Fibroblast of gingiva (primary cell): ENCODE results near the gene PAQR4.
"Not testable (repeated sequence)": the region's sequence is repeated elsewhere in the genome, so short reads cannot be mapped to it uniquely, and the experiment has no call there.

Experiments
- DNase-seq: peaks from one replicate; pipeline ENCODE4 v3.0.0-alpha.2; 2011; ENCODE audit warnings: low read depth

The PAQR4 gene

GRCh38 chr16:2968738-2969544 lies at the start of gene PAQR4:
Gene PAQR4, plus strand, starts transcription at chr16:2969348. Its CDS starts 327 bp downstream, at chr16:2969675.
- DNase-seq, result peak; percentile 79

GRCh38 chr16:2919511-2920255 lies 49.5 kb upstream of the PAQR4 start:
- DNase-seq, result peak; percentile 95

DNA sequence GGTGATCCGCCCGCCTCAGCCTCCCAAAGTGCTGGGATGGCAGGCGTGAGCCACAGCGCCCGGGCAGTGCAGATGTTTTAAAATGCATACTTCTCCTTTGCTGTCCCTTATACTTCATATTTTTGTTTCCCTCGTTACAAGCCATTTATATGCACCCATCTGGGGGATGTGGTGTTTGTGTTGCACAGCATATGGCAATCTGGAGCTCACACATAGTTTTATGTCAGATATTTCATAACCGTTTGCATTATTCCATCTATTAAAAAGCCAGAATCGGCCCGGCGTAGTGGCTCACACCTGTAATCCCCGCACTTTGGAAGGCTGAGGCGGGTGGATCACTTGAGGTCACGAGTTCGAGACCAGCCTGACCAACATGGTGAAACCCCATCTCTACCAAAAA lies 45.7 kb upstream of the PAQR4 start:
- DNase-seq, result no peak

- DNase-seq, result no peak
Observed at GRCh38 chr16:2924901-2925755, 44.0 kb upstream of the PAQR4 start.

DNA sequence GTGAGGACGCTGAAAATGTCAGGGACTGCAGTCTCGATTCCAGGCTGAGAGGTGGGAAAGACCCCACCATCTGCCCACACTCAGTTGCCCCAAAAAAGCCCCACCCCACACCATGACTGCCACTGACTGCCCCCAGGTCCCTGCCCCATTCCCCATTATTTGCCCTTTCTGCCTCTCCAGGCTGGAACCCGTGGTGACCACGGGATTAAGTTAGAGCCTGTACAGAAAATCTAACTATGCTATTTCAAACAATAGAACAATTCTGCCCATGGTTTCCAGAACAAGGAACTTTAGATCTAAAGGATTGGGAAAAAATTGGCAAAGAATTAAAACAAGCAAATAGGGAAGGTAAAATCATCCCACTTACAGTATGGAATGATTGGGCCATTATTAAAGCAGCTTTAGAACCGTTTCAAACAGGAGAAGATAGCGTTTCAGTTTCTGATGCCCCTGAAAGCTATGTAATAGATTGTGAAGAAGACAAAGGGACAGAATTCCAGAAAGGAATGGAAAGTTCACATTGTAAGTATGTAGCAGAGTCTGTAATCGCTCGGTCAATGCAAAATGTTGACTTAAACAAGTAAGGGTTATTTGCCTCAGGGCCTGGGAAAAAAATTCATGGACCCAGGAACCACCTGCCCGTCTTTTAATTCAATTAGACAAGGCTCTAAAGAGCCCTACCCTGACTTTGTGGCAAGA lies 43.0 kb upstream of the PAQR4 start:
- DNase-seq, result no peak

- no peak for DNase-seq
Observed at GRCh38 chr16:2926650-2926999, 42.5 kb upstream of the PAQR4 start.

DNA sequence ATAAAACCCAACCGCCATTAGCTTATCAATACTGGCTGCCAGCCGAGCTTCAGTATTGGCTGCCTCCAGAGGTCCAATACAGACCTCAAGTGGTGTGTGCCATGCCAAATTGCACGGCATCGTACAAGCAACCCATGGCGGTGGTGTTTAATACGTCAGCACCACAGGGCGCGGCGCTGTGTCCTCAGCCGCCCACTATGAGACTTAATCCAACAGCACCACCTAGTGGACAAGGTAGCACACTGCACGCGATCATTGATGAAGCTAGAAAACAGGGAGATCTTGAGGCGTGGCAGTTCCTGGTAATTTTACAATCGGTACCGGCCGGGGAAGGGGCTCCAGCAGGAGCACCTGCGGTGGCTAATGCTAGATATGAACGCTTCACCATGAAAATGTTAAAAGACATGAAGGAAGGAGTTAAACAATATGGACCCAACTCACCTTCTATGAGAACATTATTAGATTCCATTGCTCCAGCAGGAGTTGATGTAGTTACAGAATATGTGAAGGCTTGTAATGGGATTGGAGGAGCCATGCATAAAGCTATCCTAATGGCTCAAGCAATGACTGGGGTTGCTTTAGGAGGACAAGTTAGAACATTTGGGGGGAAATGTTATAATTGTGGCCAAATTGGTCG lies 42.0 kb upstream of the PAQR4 start:
- DNase-seq, result peak; percentile 80

- DNase-seq, result not testable (repeated sequence)
Observed at GRCh38 chr16:2928151-2928550, 41.0 kb upstream of the PAQR4 start.

DNA sequence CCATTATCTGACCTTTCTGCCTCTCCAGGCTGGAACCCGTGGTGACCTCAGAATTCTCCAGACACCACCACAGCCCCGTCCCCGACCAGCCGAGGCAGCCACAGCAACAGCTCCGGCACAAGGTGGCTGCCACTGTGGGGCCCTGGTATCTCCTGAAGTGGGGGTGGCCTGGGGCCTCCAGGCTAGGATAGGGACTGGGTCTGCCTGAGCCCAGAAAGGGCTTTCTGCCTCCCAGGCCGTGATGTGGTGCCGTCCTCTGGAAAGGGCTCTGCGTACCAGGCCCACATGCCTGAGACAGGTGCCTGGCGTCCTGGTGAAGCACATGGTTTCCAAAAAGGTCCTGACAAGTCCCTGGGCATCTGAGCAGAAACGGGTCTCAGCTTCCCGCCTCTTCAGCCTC lies 40.4 kb upstream of the PAQR4 start:
- no peak for DNase-seq

- no peak for DNase-seq
Observed at GRCh38 chr16:2929693-2930092, 39.5 kb upstream of the PAQR4 start.

GRCh38 chr16:2930236-2930635 lies 38.9 kb upstream of the PAQR4 start:
- DNase-seq, result no peak

- not testable (repeated sequence) for DNase-seq
Observed at GRCh38 chr16:2931231-2931914, 37.8 kb upstream of the PAQR4 start.

GRCh38 chr16:2933136-2933535 lies 36.0 kb upstream of the PAQR4 start:
- no peak for DNase-seq

- DNase-seq, result no peak
Observed at GRCh38 chr16:2933701-2934100, 35.4 kb upstream of the PAQR4 start.

DNA sequence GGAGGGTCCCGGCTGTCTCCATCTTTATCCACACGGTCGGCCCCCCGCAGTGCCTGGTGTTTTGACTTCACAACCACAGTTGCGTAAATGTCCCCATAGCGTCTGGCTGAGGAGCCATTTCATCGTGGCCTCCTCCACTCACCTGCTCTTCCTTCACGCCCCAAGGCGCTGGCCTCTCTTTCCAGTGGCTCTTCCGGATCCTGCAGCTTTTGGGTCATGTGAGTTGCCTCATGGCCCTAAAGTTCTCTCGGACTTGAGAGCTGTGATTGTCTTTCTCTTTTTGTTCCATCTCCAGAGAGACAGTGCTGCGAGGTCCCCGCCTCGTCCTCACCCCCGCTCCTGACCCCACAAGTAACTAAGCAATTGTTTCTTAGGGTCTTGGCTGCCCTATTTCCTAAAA lies 34.7 kb upstream of the PAQR4 start:
- no peak for DNase-seq

DNA sequence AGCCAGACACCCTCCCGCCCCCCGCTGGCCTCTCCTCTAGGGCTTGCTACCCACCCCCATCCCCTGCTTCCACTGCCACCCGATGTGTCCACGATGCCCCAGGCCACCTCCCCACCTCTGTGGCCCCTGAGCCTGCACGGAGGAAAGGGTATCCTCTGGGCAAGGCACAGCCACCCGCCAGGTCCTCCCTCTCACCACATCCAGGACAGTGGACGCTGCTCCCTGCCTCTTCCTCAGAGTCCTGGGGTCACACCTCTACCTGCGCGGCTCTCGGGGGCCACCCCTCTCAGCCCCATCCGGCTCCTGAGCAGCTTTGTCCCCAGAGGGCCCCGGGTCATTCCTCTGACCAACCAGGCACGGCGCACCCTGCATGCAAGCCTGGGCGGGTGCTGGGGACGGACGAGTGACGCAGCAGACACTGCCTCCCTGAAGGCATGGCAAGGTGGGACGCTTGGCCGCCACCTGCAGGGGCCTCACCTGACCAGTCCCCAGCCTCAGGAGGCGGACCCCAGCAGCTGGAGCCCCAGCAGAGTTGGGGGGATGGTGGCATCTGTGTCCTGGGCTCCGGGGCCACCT lies 32.6 kb upstream of the PAQR4 start:
- no peak for DNase-seq

DNA sequence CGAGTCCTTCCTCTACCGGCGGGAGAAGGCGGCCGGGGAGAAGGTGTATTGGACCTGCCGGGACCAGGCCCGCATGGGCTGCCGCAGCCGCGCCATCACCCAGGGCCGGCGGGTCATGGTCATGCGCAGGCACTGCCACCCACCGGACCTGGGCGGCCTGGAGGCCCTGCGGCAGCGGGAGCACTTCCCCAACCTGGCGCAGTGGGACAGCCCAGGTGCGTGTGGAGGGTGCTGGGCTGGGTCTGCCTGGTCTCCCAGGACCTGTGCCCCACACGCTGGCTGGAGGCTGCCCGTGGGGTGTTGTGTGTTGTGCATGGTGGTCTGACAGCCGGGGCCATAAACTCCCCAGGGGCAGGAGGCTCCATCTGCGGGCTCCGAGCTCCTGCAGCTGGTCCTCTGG lies 32.0 kb upstream of the PAQR4 start:
- no peak for DNase-seq

DNA sequence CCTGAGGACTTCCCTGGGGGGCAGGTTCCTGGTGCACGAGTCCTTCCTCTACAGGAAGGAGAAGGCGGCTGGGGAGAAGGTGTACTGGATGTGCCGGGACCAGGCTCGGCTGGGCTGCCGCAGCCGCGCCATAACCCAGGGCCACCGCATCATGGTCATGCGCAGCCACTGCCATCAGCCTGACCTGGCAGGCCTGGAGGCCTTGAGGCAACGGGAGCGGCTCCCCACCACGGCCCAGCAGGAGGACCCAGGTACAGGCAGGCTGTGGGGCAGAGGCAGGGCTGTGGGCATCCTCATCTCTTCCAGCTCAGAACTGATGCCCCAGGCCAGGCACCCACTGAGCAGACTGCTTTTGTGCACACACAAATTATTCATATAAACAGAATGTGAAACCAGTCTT lies 30.9 kb upstream of the PAQR4 start:
- DNase-seq, result no peak

GRCh38 chr16:2939968-2940367 lies 29.2 kb upstream of the PAQR4 start:
- no peak for DNase-seq

DNA sequence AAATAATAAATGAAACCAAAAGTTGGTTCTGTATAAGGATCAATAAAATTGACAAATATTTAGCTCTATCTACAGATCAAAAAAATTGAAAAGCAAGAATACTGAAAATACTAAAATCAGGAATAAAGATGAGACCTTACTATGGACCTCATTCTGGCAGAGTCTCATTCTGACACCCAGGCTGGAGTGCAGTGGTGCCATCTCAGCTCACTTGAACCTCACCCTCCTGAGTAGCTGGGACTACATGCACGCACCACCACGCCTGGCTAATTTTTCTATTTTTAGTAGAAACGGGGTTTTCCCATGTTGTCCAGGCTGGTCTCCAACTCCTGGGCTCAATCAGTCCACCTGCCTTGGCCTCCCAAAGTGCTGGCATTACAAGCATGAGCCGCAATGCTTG lies 27.1 kb upstream of the PAQR4 start:
- DNase-seq, result no peak

- not testable (repeated sequence) for DNase-seq
Observed at GRCh38 chr16:2943716-2944115, 25.4 kb upstream of the PAQR4 start.
